Effector memory CD8-positive, alpha-beta T cell (primary cell): ENCODE measurements around the gene PIGL.
"Not testable (repeated sequence)": the region's sequence is repeated elsewhere in the genome, so short reads cannot be mapped to it uniquely, and the experiment has no call there.

Source experiments
- ATAC-seq: fragments of 150-1000 bp; cut with Tn5 transposase; replicated peaks from 2 replicates; pipeline ENCODE4 v1.10.0; 2021; ENCODE audit warnings: mild to moderate bottlenecking, moderate library complexity
- DNase-seq, 3 experiments: peaks; one replicate each; pipeline ENCODE4 v3.0.0; 2021
- H3K27ac Mint-ChIP-seq, 2 donors: one replicate each; pipeline ENCODE4 v1.8.0; 2022; ENCODE audit warnings: mild to moderate bottlenecking in 2 of 2, mixed read lengths in 2 of 2, moderate library complexity in 2 of 2
- H3K27me3 Mint-ChIP-seq, 2 donors: one replicate each; pipeline ENCODE4 v1.8.0; 2022; ENCODE audit warnings: mixed read lengths in 2 of 2
- H3K36me3 Mint-ChIP-seq: one replicate; pipeline ENCODE4 v1.8.0; 2022; ENCODE audit warnings: mild to moderate bottlenecking, moderate library complexity, mixed read lengths; ENCODE audit not compliant: insufficient read depth
- H3K4me1 Mint-ChIP-seq, 2 donors: one replicate each; pipeline ENCODE4 v1.8.0; 2022; ENCODE audit warnings: low read depth in 2 of 2, mixed read lengths in 2 of 2
- H3K4me3 Mint-ChIP-seq, 2 donors: one replicate each; pipeline ENCODE4 v1.8.0; 2022; ENCODE audit warnings: mild to moderate bottlenecking in 2 of 2, mixed read lengths in 2 of 2, moderate library complexity in 2 of 2
- H3K9me3 Mint-ChIP-seq, 2 donors: one replicate each; pipeline ENCODE4 v1.8.0; 2022; ENCODE audit warnings: mixed read lengths in 2 of 2
- total RNA-seq, 9 experiments: gene quantifications; one replicate each; lab custom pipeline; 2026; lab: John Stamatoyannopoulos, UW

Gene PIGL
- total RNA-seq = 20.6 to 61.0 (median 24.8) reads per million in 9 experiments

- H3K27ac Mint-ChIP-seq = peak within 1 kb of the TSS; percentile 92 to 94
- ATAC-seq = peak; percentile 28
- peak within 1 kb of the TSS; percentile 89 to 94 for H3K4me3 Mint-ChIP-seq
- no peaks in the 10 kb centered on the region for H3K27me3 Mint-ChIP-seq
- peak; percentile 57 to 64 (median 62) for DNase-seq
- peaks cover 26 to 35% of the 10 kb centered on the region in 2 donors for H3K4me1 Mint-ChIP-seq
- H3K9me3 Mint-ChIP-seq = no peaks in the 10 kb centered on the region
- peaks cover 21% of the 10 kb centered on the region for H3K36me3 Mint-ChIP-seq
Observed at GRCh38 chr17:16217002-16217635, at the start of gene PIGL. Gene PIGL, plus strand, starts transcription at chr17:16217210. Its CDS starts 17 bp downstream, at chr17:16217227.

- no peaks in the 10 kb centered on the region for H3K27me3 Mint-ChIP-seq
Observed at GRCh38 chr17:16171613-16172012, 45.4 kb upstream of the PIGL start.

GRCh38 chr17:16178836-16179235 is 38.2 kb upstream of the PIGL start:
- no peaks in the 10 kb centered on the region for H3K27me3 Mint-ChIP-seq
- H3K27ac Mint-ChIP-seq = no peak overlapping the region
- peaks cover 32% of the 10 kb centered on the region for H3K36me3 Mint-ChIP-seq
- no peak overlapping the region for H3K4me3 Mint-ChIP-seq
- no peak for ATAC-seq
- H3K9me3 Mint-ChIP-seq = no peaks in the 10 kb centered on the region
- DNase-seq = no peak
- H3K4me1 Mint-ChIP-seq = peaks cover 15 to 40% of the 10 kb centered on the region in 2 donors

More at GRCh38 chr17:16171613-16172012, 45.4 kb upstream of the PIGL start:
- H3K4me1 Mint-ChIP-seq = peaks cover 3 to 15% of the 10 kb centered on the region in 2 donors
- no peak overlapping the region for H3K4me3 Mint-ChIP-seq
- H3K36me3 Mint-ChIP-seq = peaks cover 49% of the 10 kb centered on the region
- no peak overlapping the region for H3K27ac Mint-ChIP-seq
- H3K9me3 Mint-ChIP-seq = no peaks in the 10 kb centered on the region
- ATAC-seq (no peak), DNase-seq (no peak)

- Mint-ChIP-seq H3K36me3 (peaks cover 56% of the 10 kb centered on the region), H3K4me3 (no peak overlapping the region), H3K27me3 (no peaks in the 10 kb centered on the region), H3K4me1 (peaks cover 16 to 42% of the 10 kb centered on the region in 2 donors), H3K9me3 (no peaks in the 10 kb centered on the region), H3K27ac (no peak overlapping the region)
- no peak for DNase-seq
- ATAC-seq = no peak
Observed at GRCh38 chr17:16181581-16181980, 35.4 kb upstream of the PIGL start.

- no peak for DNase-seq
- H3K36me3 Mint-ChIP-seq = peaks cover 83% of the 10 kb centered on the region
- H3K27me3 Mint-ChIP-seq = no peaks in the 10 kb centered on the region
- H3K4me1 Mint-ChIP-seq = peaks cover 10 to 26% of the 10 kb centered on the region in 2 donors
- no peak overlapping the region for H3K4me3 Mint-ChIP-seq
- ATAC-seq = no peak
- H3K9me3 Mint-ChIP-seq = no peaks in the 10 kb centered on the region
- H3K27ac Mint-ChIP-seq = peak overlapping the region; percentile 32 to 44
Observed at GRCh38 chr17:16187642-16188041, 29.4 kb upstream of the PIGL start.

- Mint-ChIP-seq H3K27ac (peak overlapping the region in 1 of 2 donors; percentile 65), H3K4me1 (peaks cover 13 to 23% of the 10 kb centered on the region in 2 donors), H3K27me3 (no peaks in the 10 kb centered on the region), H3K4me3 (no peak overlapping the region), H3K36me3 (peaks cover 80% of the 10 kb centered on the region), H3K9me3 (no peaks in the 10 kb centered on the region)
- DNase-seq = no peak
- ATAC-seq = no peak
Observed at GRCh38 chr17:16189791-16190348, 27.1 kb upstream of the PIGL start.

GRCh38 chr17:16190703-16191360 is 26.2 kb upstream of the PIGL start:
- no peaks in the 10 kb centered on the region for H3K27me3 Mint-ChIP-seq
- peaks cover 13 to 27% of the 10 kb centered on the region in 2 donors for H3K4me1 Mint-ChIP-seq
- no peaks in the 10 kb centered on the region for H3K9me3 Mint-ChIP-seq
- DNase-seq (no peak), ATAC-seq (no peak)
- H3K27ac Mint-ChIP-seq = peak overlapping the region; percentile 65 to 69
- H3K36me3 Mint-ChIP-seq = peaks cover 73% of the 10 kb centered on the region
- no peak overlapping the region for H3K4me3 Mint-ChIP-seq

- Mint-ChIP-seq H3K27me3 (no peaks in the 10 kb centered on the region), H3K9me3 (no peaks in the 10 kb centered on the region), H3K36me3 (peaks cover 71% of the 10 kb centered on the region), H3K27ac (peak overlapping the region; percentile 50 to 69), H3K4me1 (peaks cover 13 to 27% of the 10 kb centered on the region in 2 donors), H3K4me3 (no peak overlapping the region)
- no peak for ATAC-seq
- no peak for DNase-seq
Observed at GRCh38 chr17:16191604-16192003, 25.4 kb upstream of the PIGL start.

GRCh38 chr17:16194307-16194835 is 22.6 kb upstream of the PIGL start:
- peaks cover 69% of the 10 kb centered on the region for H3K36me3 Mint-ChIP-seq
- not testable (repeated sequence) for H3K4me3 Mint-ChIP-seq, ATAC-seq, H3K27me3 Mint-ChIP-seq, DNase-seq, H3K9me3 Mint-ChIP-seq
- H3K27ac Mint-ChIP-seq = peak overlapping the region; percentile 56 to 89
- H3K4me1 Mint-ChIP-seq = peaks cover 12 to 34% of the 10 kb centered on the region in 2 donors

GRCh38 chr17:16197276-16197675 is 19.7 kb upstream of the PIGL start:
- Mint-ChIP-seq H3K27me3 (no peaks in the 10 kb centered on the region), H3K27ac (no peak overlapping the region), H3K4me1 (peaks cover 18 to 48% of the 10 kb centered on the region in 2 donors), H3K36me3 (peaks cover 46% of the 10 kb centered on the region), H3K4me3 (no peak overlapping the region), H3K9me3 (no peaks in the 10 kb centered on the region)
- DNase-seq (no peak), ATAC-seq (no peak)

GRCh38 chr17:16199093-16199492 is 17.9 kb upstream of the PIGL start:
- no peaks in the 10 kb centered on the region for H3K27me3 Mint-ChIP-seq
- H3K9me3 Mint-ChIP-seq = no peaks in the 10 kb centered on the region
- H3K4me3 Mint-ChIP-seq = peak overlapping the region in 1 of 2 donors; percentile 39
- ATAC-seq (no peak), DNase-seq (no peak)
- peaks cover 28% of the 10 kb centered on the region for H3K36me3 Mint-ChIP-seq
- H3K27ac Mint-ChIP-seq = peak overlapping the region; percentile 6 to 76
- H3K4me1 Mint-ChIP-seq = peaks cover 24 to 55% of the 10 kb centered on the region in 2 donors

GRCh38 chr17:16201693-16202131 is 15.3 kb upstream of the PIGL start:
- DNase-seq, H3K4me3 Mint-ChIP-seq: not testable (repeated sequence)
- peaks cover 34 to 67% of the 10 kb centered on the region in 2 donors for H3K4me1 Mint-ChIP-seq

More at GRCh38 chr17:16201693-16202131, 15.3 kb upstream of the PIGL start:
- ATAC-seq, H3K27me3 Mint-ChIP-seq, H3K9me3 Mint-ChIP-seq: not testable (repeated sequence)
- peak overlapping the region in 1 of 2 donors; percentile 82 for H3K27ac Mint-ChIP-seq
- peaks cover 17% of the 10 kb centered on the region for H3K36me3 Mint-ChIP-seq
